ENCODE measurements around the gene MDM1. TPM values are rescaled to one million over a fixed set of nuclear protein-coding genes. Genes with fewer than 3 reads are reported as not detected.

Gene MDM1
- total and polyA plus RNA-seq, 4 donors: 2.0 to 12.9 (median 5.1) TPM

- Histone ChIP-seq H3K4me1 (ENCODE audit: control insufficient read depth in 4 of 4, insufficient read depth in 4 of 4, low read length in 3 of 4) (no peaks in the 10 kb centered on the region), H3K36me3 (ENCODE audit: control insufficient read depth in 4 of 4, insufficient read depth in 3 of 4, low read depth in 1 of 4, low read length in 3 of 4) (no peaks in the 10 kb centered on the region), H3K9ac (ENCODE audit: low read depth in 1 of 2, low read length in 2 of 2) (no peak overlapping the region), H3K4me3 (ENCODE audit: low read depth in 1 of 3, low read length in 3 of 3) (no peak overlapping the region), H3K9me3 (ENCODE audit: control insufficient read depth in 4 of 4, low read length in 3 of 4) (no peaks in the 10 kb centered on the region), H3K27ac (ENCODE audit: low read depth in 1 of 2, low read length in 2 of 2) (no peak overlapping the region), H3K27me3 (ENCODE audit: control insufficient read depth in 4 of 4, insufficient read depth in 4 of 4, low read length in 3 of 4) (no peaks in the 10 kb centered on the region)
- TF ChIP-seq YY1 (IDR thresholded peaks at IDR 0.05) (no peak), FOXA1 (IDR thresholded peaks at IDR 0.05) (no peak), FOXA2 (IDR thresholded peaks at IDR 0.05) (no peak), ZBTB33 (IDR thresholded peaks at IDR 0.05) (no peak), SP1 (IDR thresholded peaks at IDR 0.05) (no peak), TAF1 (conservative IDR thresholded peaks at IDR 0.05) (no peak), HNF4A (conservative IDR thresholded peaks at IDR 0.05) (no peak), RAD21 (IDR thresholded peaks at IDR 0.05) (no peak), EGR1 (IDR thresholded peaks at IDR 0.05; ENCODE audit: low read depth in 2 of 2) (no peak), REST (IDR thresholded peaks at IDR 0.05) (no peak), NR2F2 (IDR thresholded peaks at IDR 0.05) (no peak), RXRA (IDR thresholded peaks at IDR 0.05) (no peak), ATF3 (IDR thresholded peaks at IDR 0.05) (no peak), JUND (IDR thresholded peaks at IDR 0.05) (no peak)
- TF ChIP-seq, protein P1, sequence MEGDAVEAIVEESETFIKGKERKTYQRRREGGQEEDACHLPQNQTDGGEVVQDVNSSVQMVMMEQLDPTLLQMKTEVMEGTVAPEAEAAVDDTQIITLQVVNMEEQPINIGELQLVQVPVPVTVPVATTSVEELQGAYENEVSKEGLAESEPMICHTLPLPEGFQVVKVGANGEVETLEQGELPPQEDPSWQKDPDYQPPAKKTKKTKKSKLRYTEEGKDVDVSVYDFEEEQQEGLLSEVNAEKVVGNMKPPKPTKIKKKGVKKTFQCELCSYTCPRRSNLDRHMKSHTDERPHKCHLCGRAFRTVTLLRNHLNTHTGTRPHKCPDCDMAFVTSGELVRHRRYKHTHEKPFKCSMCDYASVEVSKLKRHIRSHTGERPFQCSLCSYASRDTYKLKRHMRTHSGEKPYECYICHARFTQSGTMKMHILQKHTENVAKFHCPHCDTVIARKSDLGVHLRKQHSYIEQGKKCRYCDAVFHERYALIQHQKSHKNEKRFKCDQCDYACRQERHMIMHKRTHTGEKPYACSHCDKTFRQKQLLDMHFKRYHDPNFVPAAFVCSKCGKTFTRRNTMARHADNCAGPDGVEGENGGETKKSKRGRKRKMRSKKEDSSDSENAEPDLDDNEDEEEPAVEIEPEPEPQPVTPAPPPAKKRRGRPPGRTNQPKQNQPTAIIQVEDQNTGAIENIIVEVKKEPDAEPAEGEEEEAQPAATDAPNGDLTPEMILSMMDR (IDR thresholded peaks at IDR 0.05; ENCODE audit: low read depth, low read length, missing input control): no peak
- TF ChIP-seq, protein P2, sequence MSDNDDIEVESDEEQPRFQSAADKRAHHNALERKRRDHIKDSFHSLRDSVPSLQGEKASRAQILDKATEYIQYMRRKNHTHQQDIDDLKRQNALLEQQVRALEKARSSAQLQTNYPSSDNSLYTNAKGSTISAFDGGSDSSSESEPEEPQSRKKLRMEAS (IDR thresholded peaks at IDR 0.05): no peak
- DNase-seq (ENCODE audit: low spot score): no peak
- 34% methylated on average over 2 of the region's 2 CpGs for WGBS
These were observed 12.0 kb upstream of the MDM1 start for GRCh38 chr12:68344126-68344525.

GRCh38 chr12:68342966-68343365 is 10.8 kb upstream of the MDM1 start:
- no peak overlapping the region for H3K9ac ChIP-seq (ENCODE audit: low read depth in 1 of 2, low read length in 2 of 2)
- H3K27me3 ChIP-seq (ENCODE audit: control insufficient read depth in 4 of 4, insufficient read depth in 4 of 4, low read length in 3 of 4): no peaks in the 10 kb centered on the region
- H3K27ac ChIP-seq (ENCODE audit: low read depth in 1 of 2, low read length in 2 of 2): no peak overlapping the region
- no peaks in the 10 kb centered on the region for H3K4me1 ChIP-seq (ENCODE audit: control insufficient read depth in 4 of 4, insufficient read depth in 4 of 4, low read length in 3 of 4)
- H3K4me3 ChIP-seq (ENCODE audit: low read depth in 1 of 3, low read length in 3 of 3): no peak overlapping the region
- H3K9me3 ChIP-seq (ENCODE audit: control insufficient read depth in 4 of 4, low read length in 3 of 4): no peaks in the 10 kb centered on the region
- H3K36me3 ChIP-seq (ENCODE audit: control insufficient read depth in 4 of 4, insufficient read depth in 3 of 4, low read depth in 1 of 4, low read length in 3 of 4): no peaks in the 10 kb centered on the region
- 70% methylated on average over 3 of the region's 3 CpGs for WGBS
- no peak for DNase-seq (ENCODE audit: low spot score)
- TF ChIP-seq JUND (IDR thresholded peaks at IDR 0.05): no peak
- no peak for TF ChIP-seq YY1 (IDR thresholded peaks at IDR 0.05)
- no peak for TF ChIP-seq HNF4G (IDR thresholded peaks at IDR 0.05)
- TF ChIP-seq FOXA1 (IDR thresholded peaks at IDR 0.05): no peak
- no peak for TF ChIP-seq HNF4A (conservative IDR thresholded peaks at IDR 0.05)
- TF ChIP-seq ZBTB33 (IDR thresholded peaks at IDR 0.05): no peak
- TF ChIP-seq EGR1 (IDR thresholded peaks at IDR 0.05; ENCODE audit: low read depth in 2 of 2): no peak
- TF ChIP-seq REST (IDR thresholded peaks at IDR 0.05): no peak
